ENCODE measurements around the gene LYL1. TPM values are rescaled to one million over a fixed set of nuclear protein-coding genes. Genes with fewer than 3 reads are reported as not detected.

Gene LYL1
- total and polyA plus RNA-seq, 2 of the 4 experiments (the other 2 are of a cell fraction), result 0.36 to 0.39 TPM

DNA sequence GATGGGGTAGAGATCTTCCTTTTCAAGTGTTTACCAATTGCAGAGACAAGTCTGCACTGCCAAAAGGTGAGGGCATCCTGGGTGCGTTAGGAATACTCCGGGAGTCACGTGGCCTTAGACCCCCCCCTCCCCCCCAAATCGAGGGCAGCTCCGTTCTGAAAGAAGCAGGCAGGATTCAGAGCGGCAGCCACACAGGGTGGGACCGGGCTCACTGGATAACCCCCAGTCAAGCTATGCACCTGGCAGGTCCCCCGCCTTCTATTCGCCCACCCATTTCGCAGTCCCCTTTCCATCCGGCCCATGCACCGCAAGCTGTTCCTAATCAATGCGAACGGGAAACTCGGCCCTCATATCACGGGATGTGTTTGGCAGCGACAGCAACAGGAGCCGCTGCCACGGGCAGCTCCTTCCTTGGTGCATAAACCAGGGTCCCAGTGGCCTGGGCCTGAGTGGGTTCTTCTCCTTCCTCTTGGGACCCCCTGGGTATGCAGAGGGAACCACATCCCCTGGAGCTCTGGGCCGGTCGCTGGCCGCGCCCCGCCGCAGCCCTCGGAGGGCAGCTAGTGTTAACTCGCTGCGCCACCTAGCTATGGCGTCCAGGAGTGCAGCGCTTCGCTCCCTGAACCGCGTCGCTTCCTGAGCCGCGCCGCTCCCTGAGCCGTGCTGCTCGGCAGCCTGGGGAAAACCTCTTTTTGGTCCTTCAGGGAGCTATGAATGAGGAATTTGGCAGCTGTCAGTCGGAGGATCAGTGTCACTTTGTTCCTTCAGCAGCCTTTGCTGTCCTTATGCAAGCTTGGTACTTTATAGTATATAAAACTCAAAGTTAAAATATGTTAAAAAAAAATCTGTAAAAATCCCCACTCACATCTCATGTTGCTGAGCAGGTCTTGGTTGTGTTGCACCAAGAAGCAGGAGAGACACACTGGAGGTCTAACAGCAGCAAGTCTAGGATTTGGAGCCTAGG lies 41.4 kb downstream of the LYL1 start:
- ChIA-PET POLR2A (ENCODE audit: unreplicated experiment) (no interaction called here), CTCF (interaction anchor here (0.6 to 2.8 kb wide), 23 partner anchors 10 to 468 kb away, joined by 3 to 25 read pairs (median 5); no protein-coding TSS in a partner anchor)
- peak overlapping the region; percentile 71; the same call in 1 of the 2 replicates for H2AK5ac ChIP-seq (ENCODE audit: low read depth, low read length)
- peak overlapping the region; percentile 88 for H3K4ac ChIP-seq (ENCODE audit: low read depth, low read length)
- intact Hi-C loops (cut with micrococcal nuclease) (loop anchor here (1.0 to 5.0 kb wide), 3 partner anchors 38 to 78 kb away; partner anchors contain the start of gene NFIX), dilution Hi-C loops (cut with HindIII; ENCODE audit: low sequenced_read_pairs, unreplicated experiment) (no loop called here), in situ Hi-C loops (cut with MboI; ENCODE audit: low sequenced_read_pairs) (no loop called here)
- peak overlapping the region; percentile 0 to 90 for H4K8ac ChIP-seq (ENCODE audit: low read depth in 2 of 2, low read length in 2 of 2)
- H3K27ac ChIP-seq (ENCODE audit: insufficient read depth, low read length), result peak overlapping the region; percentile 8
- peaks cover 13% of the 10 kb centered on the region; the same call in 1 of the 2 replicates for H4K20me1 ChIP-seq (ENCODE audit: insufficient read depth, low read length)
- H3K4me3 ChIP-seq (ENCODE audit: insufficient read depth, low read depth, low read length), result no peak overlapping the region
- H3K9me1 ChIP-seq (ENCODE audit: insufficient read depth, low read length), result peaks cover 11% of the 10 kb centered on the region
- H2BK20ac ChIP-seq (ENCODE audit: low read depth, low read length), result peak overlapping the region; percentile 33; the same call in 1 of the 2 replicates
- H3K4me1 ChIP-seq (ENCODE audit: control insufficient read depth, insufficient read depth, low read length), result peaks cover 42% of the 10 kb centered on the region
- BruUV-seq (replicated peaks), result no TSS peak
- DNase-seq (peak; percentile 69), ATAC-seq (ENCODE audit: low read depth) (peak; percentile 88)
- peak overlapping the region; percentile 81 for H3K14ac ChIP-seq (replicated peaks; ENCODE audit: low read depth, low read length)
- H2AFZ ChIP-seq (replicated peaks; ENCODE audit: low read length, poor library complexity), result peak overlapping the region; percentile 87
- no peak overlapping the region for H2BK5ac ChIP-seq (ENCODE audit: low read depth, low read length, poor library complexity, severe bottlenecking)
- peaks cover 44 to 90% of the 10 kb centered on the region in 2 experiments for H3K79me1 ChIP-seq (ENCODE audit: low read depth in 1 of 2, low read length in 2 of 2)
- H3K27me3 ChIP-seq (ENCODE audit: control insufficient read depth, insufficient read depth, low read length), result no peaks in the 10 kb centered on the region
- H2BK120ac ChIP-seq (ENCODE audit: low read depth, low read length), result peak overlapping the region; percentile 69
- H3K23ac ChIP-seq (ENCODE audit: low read depth, low read length), result peak overlapping the region; percentile 96; the same call in 1 of the 2 replicates
- 26% methylated on average over 16 of the region's 40 CpGs; no CpG with 5 or more reads in 1 of the 2 experiments for WGBS, 2 experiments (ENCODE audit: extremely low coverage in 2 of 2, insufficient read length in 1 of 2)
- H3K4me2 ChIP-seq (ENCODE audit: low read depth, low read length), result peak overlapping the region; percentile 76
- peak overlapping the region; percentile 68 for H4K5ac ChIP-seq (ENCODE audit: low read depth, low read length)
- no peaks in the 10 kb centered on the region for H3K9me3 ChIP-seq (ENCODE audit: control insufficient read depth, insufficient read depth, low read length)
- peak overlapping the region; percentile 90 for H2AK9ac ChIP-seq (replicated peaks; ENCODE audit: low read depth, low read length, poor library complexity)
- peak overlapping the region; percentile 52 for H3K9ac ChIP-seq (ENCODE audit: low read depth, low read length)
- H4K91ac ChIP-seq (ENCODE audit: insufficient read depth, low read depth, low read length), result peak overlapping the region; percentile 63
- no peak overlapping the region; the same call in 1 of the 2 replicates for H3K18ac ChIP-seq (ENCODE audit: low read depth, low read length)
- H3K56ac ChIP-seq (ENCODE audit: extremely low read depth, insufficient read depth, low read length), result no peak overlapping the region
- H3K36me3 ChIP-seq (ENCODE audit: control insufficient read depth, insufficient read depth, low read length), result peaks cover 7% of the 10 kb centered on the region; the same call in 1 of the 2 replicates
- peak overlapping the region; percentile 4; the same call in 1 of the 3 replicates for H2BK15ac ChIP-seq (ENCODE audit: low read depth, low read length)
- TF ChIP-seq RFX5 (IDR thresholded peaks at IDR 0.05; ENCODE audit: low read depth, low read length) (no peak), NFE2L2 (IDR thresholded peaks at IDR 0.05; ENCODE audit: low read depth, low read length) (no peak), MAZ (IDR thresholded peaks at IDR 0.05; ENCODE audit: borderline replicate concordance, low read depth, low read length) (peak; percentile 47; the same call in 1 of the 2 replicates), CHD1 (IDR thresholded peaks at IDR 0.05; ENCODE audit: low read depth, low read length) (no peak), RCOR1 (IDR thresholded peaks at IDR 0.05; ENCODE audit: insufficient replicate concordance, low read length) (no peak), RAD21 (IDR thresholded peaks at IDR 0.05; ENCODE audit: low read length) (peak; percentile 98), POLR2A (IDR thresholded peaks at IDR 0.05; ENCODE audit: low read depth, low read length) (no peak), MAFK (IDR thresholded peaks at IDR 0.05; ENCODE audit: low read depth, low read length) (no peak), BHLHE40 (IDR thresholded peaks at IDR 0.05; ENCODE audit: low read depth, low read length) (peak; percentile 10; the same call in 1 of the 2 replicates)
- TF ChIP-seq, protein P1, sequence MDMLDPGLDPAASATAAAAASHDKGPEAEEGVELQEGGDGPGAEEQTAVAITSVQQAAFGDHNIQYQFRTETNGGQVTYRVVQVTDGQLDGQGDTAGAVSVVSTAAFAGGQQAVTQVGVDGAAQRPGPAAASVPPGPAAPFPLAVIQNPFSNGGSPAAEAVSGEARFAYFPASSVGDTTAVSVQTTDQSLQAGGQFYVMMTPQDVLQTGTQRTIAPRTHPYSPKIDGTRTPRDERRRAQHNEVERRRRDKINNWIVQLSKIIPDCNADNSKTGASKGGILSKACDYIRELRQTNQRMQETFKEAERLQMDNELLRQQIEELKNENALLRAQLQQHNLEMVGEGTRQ (IDR thresholded peaks at IDR 0.05; ENCODE audit: low read depth, low read length), result 0 out of 2 replicates have a peak, but pooled peaks have one; percentile 37
- TF ChIP-seq, protein P2, sequence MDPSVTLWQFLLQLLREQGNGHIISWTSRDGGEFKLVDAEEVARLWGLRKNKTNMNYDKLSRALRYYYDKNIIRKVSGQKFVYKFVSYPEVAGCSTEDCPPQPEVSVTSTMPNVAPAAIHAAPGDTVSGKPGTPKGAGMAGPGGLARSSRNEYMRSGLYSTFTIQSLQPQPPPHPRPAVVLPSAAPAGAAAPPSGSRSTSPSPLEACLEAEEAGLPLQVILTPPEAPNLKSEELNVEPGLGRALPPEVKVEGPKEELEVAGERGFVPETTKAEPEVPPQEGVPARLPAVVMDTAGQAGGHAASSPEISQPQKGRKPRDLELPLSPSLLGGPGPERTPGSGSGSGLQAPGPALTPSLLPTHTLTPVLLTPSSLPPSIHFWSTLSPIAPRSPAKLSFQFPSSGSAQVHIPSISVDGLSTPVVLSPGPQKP (IDR thresholded peaks at IDR 0.05; ENCODE audit: borderline replicate concordance, low read depth, low read length), result no peak
- TF ChIP-seq, protein P3, sequence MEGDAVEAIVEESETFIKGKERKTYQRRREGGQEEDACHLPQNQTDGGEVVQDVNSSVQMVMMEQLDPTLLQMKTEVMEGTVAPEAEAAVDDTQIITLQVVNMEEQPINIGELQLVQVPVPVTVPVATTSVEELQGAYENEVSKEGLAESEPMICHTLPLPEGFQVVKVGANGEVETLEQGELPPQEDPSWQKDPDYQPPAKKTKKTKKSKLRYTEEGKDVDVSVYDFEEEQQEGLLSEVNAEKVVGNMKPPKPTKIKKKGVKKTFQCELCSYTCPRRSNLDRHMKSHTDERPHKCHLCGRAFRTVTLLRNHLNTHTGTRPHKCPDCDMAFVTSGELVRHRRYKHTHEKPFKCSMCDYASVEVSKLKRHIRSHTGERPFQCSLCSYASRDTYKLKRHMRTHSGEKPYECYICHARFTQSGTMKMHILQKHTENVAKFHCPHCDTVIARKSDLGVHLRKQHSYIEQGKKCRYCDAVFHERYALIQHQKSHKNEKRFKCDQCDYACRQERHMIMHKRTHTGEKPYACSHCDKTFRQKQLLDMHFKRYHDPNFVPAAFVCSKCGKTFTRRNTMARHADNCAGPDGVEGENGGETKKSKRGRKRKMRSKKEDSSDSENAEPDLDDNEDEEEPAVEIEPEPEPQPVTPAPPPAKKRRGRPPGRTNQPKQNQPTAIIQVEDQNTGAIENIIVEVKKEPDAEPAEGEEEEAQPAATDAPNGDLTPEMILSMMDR (conservative IDR thresholded peaks at IDR 0.05; ENCODE audit: low read depth, low read length), result peak; percentile 96
